Hepatocyte (in vitro differentiated cells): Measurements from ENCODE around the gene TMEM98.

Experiments
- CTCF ChIP-seq: fragments of 200-600 bp; sonication (generic); IDR thresholded peaks from 2 replicates; pipeline ENCODE4 v1.5.1; 2016; ENCODE audit warnings: antibody characterized with exemption, mild to moderate bottlenecking; ENCODE audit not compliant: poor library complexity
- EZH2 ChIP-seq: fragments of 200-600 bp; sonication (generic); IDR thresholded peaks from 2 replicates; pipeline ENCODE4 v1.6.1; 2016; ENCODE audit warnings: antibody characterized with exemption, mild to moderate bottlenecking, borderline replicate concordance
- EZH2phosphoT487 ChIP-seq: fragments of 200-600 bp; sonication (generic); IDR thresholded peaks from one replicate; pipeline ENCODE4 v1.6.1; 2018; ENCODE audit warnings: antibody characterized with exemption, mild to moderate bottlenecking, low read depth, moderate library complexity; ENCODE audit not compliant: unreplicated experiment, severe bottlenecking

GRCh38 chr17:32926183-32926582 lies 1.8 kb upstream of the TMEM98 start:
- no peak for TF ChIP-seq CTCF
- no peak for TF ChIP-seq EZH2phosphoT487
- no peak for TF ChIP-seq EZH2
